CD4-positive, CD25-positive, alpha-beta regulatory T cell (primary cell): ENCODE data around the gene ATF1. TPM values are rescaled to one million over a fixed set of nuclear protein-coding genes. Genes with fewer than 3 reads are reported as not detected.
"Not testable (repeated sequence)": the region's sequence is repeated elsewhere in the genome, so short reads cannot be mapped to it uniquely, and the experiment has no call there.

Experiments used
- ATAC-seq, 2 donors: fragments of 150-1000 bp; cut with Tn5 transposase; one replicate each; pipeline ENCODE4 v1.10.0; 2021; ENCODE audit warnings: low read depth in 2 of 2, moderate number of reproducible peaks in 2 of 2, moderate library complexity in 1 of 2
- DNase-seq, 3 donors: peaks; one replicate each; pipeline versions ENCODE4 v3.0.0 to v3.0.0-alpha.2; 2012 to 2022; ENCODE audit warnings: mixed read lengths in 1 of 3
- H3K27ac ChIP-seq: one replicate; pipeline ENCODE4 v1.7.0; 2013; ENCODE audit warnings: mild to moderate bottlenecking, low read length; ENCODE audit not compliant: insufficient read depth, poor library complexity, severe bottlenecking
- H3K27me3 ChIP-seq: one replicate; pipeline ENCODE4 v1.7.0; 2013; ENCODE audit warnings: low read length; ENCODE audit not compliant: control insufficient read depth, insufficient read depth
- H3K36me3 ChIP-seq: one replicate; pipeline ENCODE4 v1.7.0; 2013; ENCODE audit warnings: mild to moderate bottlenecking, low read length, moderate library complexity; ENCODE audit not compliant: control insufficient read depth, insufficient read depth
- H3K4me1 ChIP-seq: 2 replicates; pipeline ENCODE4 v1.7.0; 2013; ENCODE audit warnings: mild to moderate bottlenecking, low read length; ENCODE audit not compliant: insufficient read depth, control insufficient read depth, poor library complexity, severe bottlenecking
- H3K4me3 ChIP-seq: one replicate; pipeline ENCODE4 v1.7.0; 2013; ENCODE audit warnings: low read depth, mild to moderate bottlenecking, low read length, moderate library complexity
- H3K9me3 ChIP-seq, 2 experiments: 1 replicate in 1 of 2; 2 replicates in 1 of 2; pipeline ENCODE4 v1.7.0; 2013; ENCODE audit warnings: low read length in 2 of 2, mild to moderate bottlenecking in 1 of 2, moderate library complexity in 1 of 2; ENCODE audit not compliant: control insufficient read depth in 2 of 2
- H3K27ac Mint-ChIP-seq, 3 donors: one replicate each; pipeline ENCODE4 v1.8.0; 2020 to 2022; ENCODE audit warnings: mild to moderate bottlenecking in 3 of 3, mixed read lengths in 3 of 3, moderate library complexity in 2 of 3
- H3K27me3 Mint-ChIP-seq: one replicate; pipeline ENCODE4 v1.8.0; 2022; ENCODE audit warnings: mild to moderate bottlenecking, mixed read lengths
- H3K36me3 Mint-ChIP-seq: one replicate; pipeline ENCODE4 v1.8.0; 2020; ENCODE audit warnings: mixed read lengths
- H3K4me1 Mint-ChIP-seq, 4 donors: one replicate each; pipeline ENCODE4 v1.8.0; 2020 to 2022; ENCODE audit warnings: mixed read lengths in 4 of 4, mild to moderate bottlenecking in 1 of 4
- H3K4me3 Mint-ChIP-seq, 4 donors: one replicate each; pipeline ENCODE4 v1.8.0; 2020 to 2022; ENCODE audit warnings: mild to moderate bottlenecking in 4 of 4, mixed read lengths in 4 of 4, moderate library complexity in 3 of 4
- H3K9me3 Mint-ChIP-seq, 7 donors: one replicate each; pipeline ENCODE4 v1.8.0; 2020 to 2022; ENCODE audit warnings: mixed read lengths in 7 of 7, mild to moderate bottlenecking in 3 of 7, moderate library complexity in 2 of 7
- polyA plus RNA-seq, 4 donors: library from polyadenylated mRNA; unstranded; fragments of 300-500 nt; fragmentation: Illumina TruSeq; gene quantifications; one replicate each; pipeline ENCODE4 v1.2.3, GENCODE V29; 2021
- total RNA-seq: library from RNA; stranded (reverse); gene quantifications from one replicate; pipeline ENCODE4 v1.2.3, GENCODE V29; 2022

Gene ATF1
- total and polyA plus RNA-seq, 5 donors from 2014 or later, result 30.6 to 56.1 (median 49.9) TPM

GRCh38 chr12:50753232-50753769, 10.6 kb upstream of the ATF1 start:
- Mint-ChIP-seq H3K4me1 (peaks cover 0 to 14% (median 2%) of the 10 kb centered on the region in 4 donors), H3K4me3 (peak overlapping the region in 1 of 4 donors; percentile 85), H3K9me3 (peaks cover 0 to 3% (median 0%) of the 10 kb centered on the region in 7 donors), H3K27ac (no peak overlapping the region), H3K36me3 (peaks cover 6% of the 10 kb centered on the region), H3K27me3 (no peaks in the 10 kb centered on the region)
- Histone ChIP-seq H3K4me3 (no peak overlapping the region), H3K4me1 (no peaks in the 10 kb centered on the region), H3K27ac (no peak overlapping the region), H3K9me3 (no peaks in the 10 kb centered on the region), H3K27me3 (no peaks in the 10 kb centered on the region), H3K36me3 (no peaks in the 10 kb centered on the region)
- ATAC-seq (no peak), DNase-seq (no peak)

- H3K9me3 ChIP-seq, result no peaks in the 10 kb centered on the region
- Mint-ChIP-seq H3K4me3 (peak overlapping the region; percentile 92 to 99 (median 96)), H3K27ac (peak overlapping the region; percentile 93 to 98 (median 97)), H3K9me3 (peaks cover 0 to 10% (median 0%) of the 10 kb centered on the region in 7 donors), H3K36me3 (no peaks in the 10 kb centered on the region), H3K27me3 (peaks cover 10% of the 10 kb centered on the region), H3K4me1 (peaks cover 19 to 48% (median 30%) of the 10 kb centered on the region in 4 donors)
- ATAC-seq, result peak; percentile 60 to 61
- peak overlapping the region; percentile 89 for H3K27ac ChIP-seq
- peak; percentile 35 to 87 (median 70) for DNase-seq
- peak overlapping the region; percentile 94 for H3K4me3 ChIP-seq
- H3K27me3 ChIP-seq, result no peaks in the 10 kb centered on the region
- H3K4me1 ChIP-seq, result peaks cover 25% of the 10 kb centered on the region
- no peaks in the 10 kb centered on the region for H3K36me3 ChIP-seq
Measured at GRCh38 chr12:50764286-50765094, 589 bp downstream of the ATF1 start.

GRCh38 chr12:50765095-50765911, 1.4 kb downstream of the ATF1 start:
- ATAC-seq (peak; percentile 28 to 35), DNase-seq (peak; percentile 43 to 82 (median 73))
- Mint-ChIP-seq H3K27ac (peak overlapping the region; percentile 93 to 97 (median 93)), H3K36me3 (peaks cover under 1% of the 10 kb centered on the region), H3K27me3 (peaks cover 10% of the 10 kb centered on the region), H3K9me3 (peaks cover 0 to 10% (median 0%) of the 10 kb centered on the region in 7 donors), H3K4me1 (peaks cover 19 to 50% (median 30%) of the 10 kb centered on the region in 4 donors), H3K4me3 (peak overlapping the region; percentile 86 to 96 (median 92))
- Histone ChIP-seq H3K4me1 (peaks cover 25% of the 10 kb centered on the region), H3K4me3 (peak overlapping the region; percentile 94), H3K27me3 (no peaks in the 10 kb centered on the region), H3K27ac (peak overlapping the region; percentile 89), H3K36me3 (peaks cover 3% of the 10 kb centered on the region), H3K9me3 (no peaks in the 10 kb centered on the region)

GRCh38 chr12:50768391-50768790, 4.5 kb downstream of the ATF1 start:
- Mint-ChIP-seq H3K4me3 (no peak overlapping the region), H3K36me3 (peaks cover 22% of the 10 kb centered on the region), H3K9me3 (peaks cover 0 to 5% (median 0%) of the 10 kb centered on the region in 7 donors), H3K27me3 (peaks cover 8% of the 10 kb centered on the region), H3K4me1 (peaks cover 17 to 56% (median 33%) of the 10 kb centered on the region in 4 donors), H3K27ac (no peak overlapping the region)
- H3K9me3 ChIP-seq, result no peaks in the 10 kb centered on the region
- H3K36me3 ChIP-seq, result peaks cover 19% of the 10 kb centered on the region
- H3K4me1 ChIP-seq, result peaks cover 19% of the 10 kb centered on the region
- ATAC-seq (no peak), DNase-seq (no peak)
- no peaks in the 10 kb centered on the region for H3K27me3 ChIP-seq
- no peak overlapping the region for H3K27ac ChIP-seq
- no peak overlapping the region for H3K4me3 ChIP-seq

DNA sequence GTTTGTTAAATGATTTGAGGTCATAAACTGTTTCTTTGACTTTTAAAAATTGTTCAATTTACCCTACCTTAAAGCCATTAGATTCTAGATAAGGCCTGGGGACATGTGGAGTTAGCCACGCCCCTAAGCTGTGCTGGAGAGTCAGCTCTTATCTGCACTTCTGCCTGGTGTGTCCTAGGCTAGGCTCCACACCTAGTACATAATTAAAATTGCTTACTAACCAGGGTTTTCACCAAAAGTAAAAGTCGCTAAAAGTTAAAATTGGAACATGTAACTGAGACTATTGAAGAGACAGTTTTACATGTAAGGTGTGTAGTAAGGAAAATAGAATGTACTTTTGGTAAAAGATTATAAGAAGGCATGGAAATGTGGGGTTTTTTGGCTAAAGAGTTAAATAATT, 4.9 kb downstream of the ATF1 start:
- not testable (repeated sequence) for ATAC-seq, H3K27ac ChIP-seq, H3K9me3 ChIP-seq, DNase-seq, H3K27me3 ChIP-seq, H3K27me3 Mint-ChIP-seq, H3K9me3 Mint-ChIP-seq, H3K4me3 ChIP-seq
- peaks cover 18% of the 10 kb centered on the region for H3K4me1 ChIP-seq
- H3K4me1 Mint-ChIP-seq, result peaks cover 20 to 56% (median 34%) of the 10 kb centered on the region in 4 donors
- H3K27ac Mint-ChIP-seq, result peak overlapping the region in 1 of 3 donors; percentile 38
- peaks cover 26% of the 10 kb centered on the region for H3K36me3 Mint-ChIP-seq
- H3K36me3 ChIP-seq, result peaks cover 19% of the 10 kb centered on the region
- peak overlapping the region in 3 of 4 donors; percentile 10 to 24 (median 14) for H3K4me3 Mint-ChIP-seq

- peaks cover 18 to 54% (median 30%) of the 10 kb centered on the region in 4 donors for H3K4me1 Mint-ChIP-seq
- peak overlapping the region in 1 of 3 donors; percentile 10 for H3K27ac Mint-ChIP-seq
- ATAC-seq, result no peak
Measured at GRCh38 chr12:50771409-50771808, 7.5 kb downstream of the ATF1 start.

DNA sequence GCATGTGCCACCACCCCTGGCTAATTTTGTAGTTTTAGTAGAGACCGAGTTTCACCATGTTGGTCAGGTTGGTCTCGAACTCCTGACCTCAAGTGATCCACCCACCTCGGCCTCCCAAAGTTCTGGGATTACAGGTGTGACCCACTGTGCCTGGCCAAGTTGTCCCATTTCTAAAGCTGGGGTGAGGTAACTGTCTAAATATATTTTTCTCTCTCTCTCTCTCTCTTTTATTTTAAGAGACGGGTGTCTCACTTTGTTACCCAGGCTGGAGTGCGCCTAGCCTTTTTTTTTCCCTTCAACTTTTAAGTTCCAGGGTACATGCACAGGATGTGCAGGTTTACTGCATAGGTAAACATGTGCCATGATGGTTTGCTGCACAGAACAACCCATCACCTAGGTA, 8.6 kb downstream of the ATF1 start:
- Histone ChIP-seq H3K4me1 (peaks cover 12% of the 10 kb centered on the region), H3K4me3 (no peak overlapping the region), H3K9me3 (no peaks in the 10 kb centered on the region), H3K27me3 (no peaks in the 10 kb centered on the region), H3K27ac (no peak overlapping the region), H3K36me3 (peaks cover 19% of the 10 kb centered on the region)
- H3K27ac Mint-ChIP-seq, result no peak overlapping the region
- DNase-seq, result no peak
- peak overlapping the region in 1 of 4 donors; percentile 68 for H3K4me3 Mint-ChIP-seq
- H3K36me3 Mint-ChIP-seq, result peaks cover 31% of the 10 kb centered on the region
- H3K27me3 Mint-ChIP-seq, result no peaks in the 10 kb centered on the region
- H3K9me3 Mint-ChIP-seq, result peaks cover 0 to 5% (median 0%) of the 10 kb centered on the region in 7 donors
- ATAC-seq, result no peak
- H3K4me1 Mint-ChIP-seq, result peaks cover 23 to 57% (median 30%) of the 10 kb centered on the region in 4 donors

More at GRCh38 chr12:50771409-50771808, 7.5 kb downstream of the ATF1 start:
- Mint-ChIP-seq H3K4me3 (no peak overlapping the region), H3K27me3 (no peaks in the 10 kb centered on the region), H3K9me3 (peaks cover 0 to 5% (median 0%) of the 10 kb centered on the region in 7 donors), H3K36me3 (peaks cover 31% of the 10 kb centered on the region)
- Histone ChIP-seq H3K27me3 (no peaks in the 10 kb centered on the region), H3K4me1 (peaks cover 6% of the 10 kb centered on the region), H3K36me3 (peaks cover 19% of the 10 kb centered on the region), H3K9me3 (no peaks in the 10 kb centered on the region), H3K27ac (no peak overlapping the region), H3K4me3 (no peak overlapping the region)
- no peak for DNase-seq
